ENCODE measurements around the gene PCDH9.

DNA sequence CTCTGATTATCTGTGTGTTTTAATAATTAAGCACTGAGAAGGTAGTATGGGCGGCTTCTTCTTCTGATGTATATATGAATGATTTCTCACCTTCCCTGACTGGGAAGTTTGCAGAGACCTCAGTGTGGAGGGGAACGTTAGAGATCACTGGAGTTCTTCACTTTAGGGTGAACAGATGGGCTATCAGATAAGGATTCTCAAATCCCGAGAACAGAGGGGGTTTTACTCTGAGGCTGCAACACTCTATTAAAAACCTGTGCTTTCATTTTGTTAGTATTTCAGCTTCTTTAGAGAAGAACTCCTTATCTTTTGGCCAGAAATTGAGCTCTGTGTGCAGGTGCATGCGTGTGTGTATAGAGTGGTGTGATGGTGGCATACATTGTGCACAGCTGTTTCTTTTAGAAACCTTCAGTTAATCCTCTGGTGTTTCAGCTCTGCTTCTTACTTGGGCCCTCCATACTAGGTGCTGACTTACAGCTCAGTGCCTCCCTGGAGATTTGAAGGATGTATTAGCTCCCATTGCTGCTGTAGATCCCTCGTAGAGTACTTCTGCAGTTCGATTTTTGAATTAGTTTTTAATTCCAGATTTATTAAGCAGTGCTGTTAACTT lies 45.3 kb upstream of the PCDH9 start:
- TF ChIP-seq POLR2AphosphoS5 (IDR thresholded peaks at IDR 0.05) (no peak), CTCF (IDR thresholded peaks at IDR 0.05) (no peak), POLR2A (IDR thresholded peaks at IDR 0.05) (no peak), EP300 (IDR thresholded peaks at IDR 0.05) (no peak)

Measured in suprapubic skin (tissue), 4 donors.